ENCODE results near the gene KRT35. TPM values are rescaled to one million over a fixed set of nuclear protein-coding genes. Genes with fewer than 3 reads are reported as not detected.

KRT35 gene
- total and polyA plus RNA-seq, 2 experiments from 2014 or later = not detected

GRCh38 chr17:41500131-41500911 lies 19.4 kb upstream of the KRT35 start:
- Histone ChIP-seq H3K4me3 (peak overlapping the region; percentile 30; the same call in 1 of the 2 replicates), H3K27ac (ENCODE audit: low read depth) (no peak overlapping the region), H2AFZ (peak overlapping the region; percentile 84), H3F3A (replicated peaks; ENCODE audit: low read depth) (no peaks in the 10 kb centered on the region), H4K20me1 (replicated peaks; ENCODE audit: insufficient read depth) (no peaks in the 10 kb centered on the region), H3K79me2 (replicated peaks; ENCODE audit: insufficient read depth) (no peaks in the 10 kb centered on the region), H3K4me1 (ENCODE audit: insufficient read depth) (peaks cover 12% of the 10 kb centered on the region), H3K9me2 (ENCODE audit: insufficient read depth) (no peaks in the 10 kb centered on the region), H3K27me3 (ENCODE audit: insufficient read depth) (no peaks in the 10 kb centered on the region), H3K4me2 (peak overlapping the region; percentile 62), H3K36me3 (ENCODE audit: insufficient read depth) (no peaks in the 10 kb centered on the region)
- Mint-ChIP-seq H3K36me3 (ENCODE audit: low read depth) (no peaks in the 10 kb centered on the region; the same call in 2 of the 3 replicates), H3K27me3 (ENCODE audit: insufficient read depth, low read depth, poor library complexity) (no peaks in the 10 kb centered on the region), H3K4me1 (peaks cover 26% of the 10 kb centered on the region), H3K27ac (no peak overlapping the region), H3K4me3 (no peak overlapping the region; the same call in 2 of the 3 replicates), H3K9me3 (no peaks in the 10 kb centered on the region)
- DNase-seq (ENCODE audit: low spot score) (no peak), ATAC-seq (peak; percentile 57)
- no peak for TF ChIP-seq JUNB (IDR thresholded peaks at IDR 0.05; ENCODE audit: unreplicated experiment)
- TF ChIP-seq NANOG (IDR thresholded peaks at IDR 0.05; ENCODE audit: borderline replicate concordance) = no peak
- TF ChIP-seq, protein P1, sequence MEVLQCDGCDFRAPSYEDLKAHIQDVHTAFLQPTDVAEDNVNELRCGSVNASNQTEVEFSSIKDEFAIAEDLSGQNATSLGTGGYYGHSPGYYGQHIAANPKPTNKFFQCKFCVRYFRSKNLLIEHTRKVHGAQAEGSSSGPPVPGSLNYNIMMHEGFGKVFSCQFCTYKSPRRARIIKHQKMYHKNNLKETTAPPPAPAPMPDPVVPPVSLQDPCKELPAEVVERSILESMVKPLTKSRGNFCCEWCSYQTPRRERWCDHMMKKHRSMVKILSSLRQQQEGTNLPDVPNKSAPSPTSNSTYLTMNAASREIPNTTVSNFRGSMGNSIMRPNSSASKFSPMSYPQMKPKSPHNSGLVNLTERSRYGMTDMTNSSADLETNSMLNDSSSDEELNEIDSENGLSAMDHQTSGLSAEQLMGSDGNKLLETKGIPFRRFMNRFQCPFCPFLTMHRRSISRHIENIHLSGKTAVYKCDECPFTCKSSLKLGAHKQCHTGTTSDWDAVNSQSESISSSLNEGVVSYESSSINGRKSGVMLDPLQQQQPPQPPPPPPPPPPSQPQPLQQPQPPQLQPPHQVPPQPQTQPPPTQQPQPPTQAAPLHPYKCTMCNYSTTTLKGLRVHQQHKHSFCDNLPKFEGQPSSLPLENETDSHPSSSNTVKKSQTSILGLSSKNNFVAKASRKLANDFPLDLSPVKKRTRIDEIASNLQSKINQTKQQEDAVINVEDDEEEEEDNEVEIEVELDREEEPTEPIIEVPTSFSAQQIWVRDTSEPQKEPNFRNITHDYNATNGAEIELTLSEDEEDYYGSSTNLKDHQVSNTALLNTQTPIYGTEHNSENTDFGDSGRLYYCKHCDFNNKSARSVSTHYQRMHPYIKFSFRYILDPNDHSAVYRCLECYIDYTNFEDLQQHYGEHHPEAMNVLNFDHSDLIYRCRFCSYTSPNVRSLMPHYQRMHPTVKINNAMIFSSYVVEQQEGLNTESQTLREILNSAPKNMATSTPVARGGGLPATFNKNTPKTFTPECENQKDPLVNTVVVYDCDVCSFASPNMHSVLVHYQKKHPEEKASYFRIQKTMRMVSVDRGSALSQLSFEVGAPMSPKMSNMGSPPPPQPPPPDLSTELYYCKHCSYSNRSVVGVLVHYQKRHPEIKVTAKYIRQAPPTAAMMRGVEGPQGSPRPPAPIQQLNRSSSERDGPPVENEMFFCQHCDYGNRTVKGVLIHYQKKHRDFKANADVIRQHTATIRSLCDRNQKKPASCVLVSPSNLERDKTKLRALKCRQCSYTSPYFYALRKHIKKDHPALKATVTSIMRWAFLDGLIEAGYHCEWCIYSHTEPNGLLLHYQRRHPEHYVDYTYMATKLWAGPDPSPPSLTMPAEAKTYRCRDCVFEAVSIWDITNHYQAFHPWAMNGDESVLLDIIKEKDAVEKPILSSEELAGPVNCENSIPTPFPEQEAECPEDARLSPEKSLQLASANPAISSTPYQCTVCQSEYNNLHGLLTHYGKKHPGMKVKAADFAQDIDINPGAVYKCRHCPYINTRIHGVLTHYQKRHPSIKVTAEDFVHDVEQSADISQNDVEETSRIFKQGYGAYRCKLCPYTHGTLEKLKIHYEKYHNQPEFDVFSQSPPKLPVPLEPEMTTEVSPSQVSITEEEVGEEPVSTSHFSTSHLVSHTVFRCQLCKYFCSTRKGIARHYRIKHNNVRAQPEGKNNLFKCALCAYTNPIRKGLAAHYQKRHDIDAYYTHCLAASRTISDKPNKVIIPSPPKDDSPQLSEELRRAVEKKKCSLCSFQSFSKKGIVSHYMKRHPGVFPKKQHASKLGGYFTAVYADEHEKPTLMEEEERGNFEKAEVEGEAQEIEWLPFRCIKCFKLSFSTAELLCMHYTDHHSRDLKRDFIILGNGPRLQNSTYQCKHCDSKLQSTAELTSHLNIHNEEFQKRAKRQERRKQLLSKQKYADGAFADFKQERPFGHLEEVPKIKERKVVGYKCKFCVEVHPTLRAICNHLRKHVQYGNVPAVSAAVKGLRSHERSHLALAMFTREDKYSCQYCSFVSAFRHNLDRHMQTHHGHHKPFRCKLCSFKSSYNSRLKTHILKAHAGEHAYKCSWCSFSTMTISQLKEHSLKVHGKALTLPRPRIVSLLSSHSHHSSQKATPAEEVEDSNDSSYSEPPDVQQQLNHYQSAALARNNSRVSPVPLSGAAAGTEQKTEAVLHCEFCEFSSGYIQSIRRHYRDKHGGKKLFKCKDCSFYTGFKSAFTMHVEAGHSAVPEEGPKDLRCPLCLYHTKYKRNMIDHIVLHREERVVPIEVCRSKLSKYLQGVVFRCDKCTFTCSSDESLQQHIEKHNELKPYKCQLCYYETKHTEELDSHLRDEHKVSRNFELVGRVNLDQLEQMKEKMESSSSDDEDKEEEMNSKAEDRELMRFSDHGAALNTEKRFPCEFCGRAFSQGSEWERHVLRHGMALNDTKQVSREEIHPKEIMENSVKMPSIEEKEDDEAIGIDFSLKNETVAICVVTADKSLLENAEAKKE (CRISPR knock-in tag; IDR thresholded peaks at IDR 0.05) = no peak
- TF ChIP-seq, protein P2, sequence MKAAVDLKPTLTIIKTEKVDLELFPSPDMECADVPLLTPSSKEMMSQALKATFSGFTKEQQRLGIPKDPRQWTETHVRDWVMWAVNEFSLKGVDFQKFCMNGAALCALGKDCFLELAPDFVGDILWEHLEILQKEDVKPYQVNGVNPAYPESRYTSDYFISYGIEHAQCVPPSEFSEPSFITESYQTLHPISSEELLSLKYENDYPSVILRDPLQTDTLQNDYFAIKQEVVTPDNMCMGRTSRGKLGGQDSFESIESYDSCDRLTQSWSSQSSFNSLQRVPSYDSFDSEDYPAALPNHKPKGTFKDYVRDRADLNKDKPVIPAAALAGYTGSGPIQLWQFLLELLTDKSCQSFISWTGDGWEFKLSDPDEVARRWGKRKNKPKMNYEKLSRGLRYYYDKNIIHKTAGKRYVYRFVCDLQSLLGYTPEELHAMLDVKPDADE (IDR thresholded peaks at IDR 0.05) = no peak
- TF ChIP-seq CREB1 (CRISPR knock-in tag; IDR thresholded peaks at IDR 0.05; ENCODE audit: low read depth) = no peak

All from GM23338 (cell line).